G401.6 (cell line): ENCODE results near the gene MMP17.

Experiments
- FAIRE-seq: peaks from 2 replicates; lab custom pipeline; 2012; peaks lifted over from hg19 to GRCh38; lab: Jason Lieb, UNC

MMP17 gene

DNA sequence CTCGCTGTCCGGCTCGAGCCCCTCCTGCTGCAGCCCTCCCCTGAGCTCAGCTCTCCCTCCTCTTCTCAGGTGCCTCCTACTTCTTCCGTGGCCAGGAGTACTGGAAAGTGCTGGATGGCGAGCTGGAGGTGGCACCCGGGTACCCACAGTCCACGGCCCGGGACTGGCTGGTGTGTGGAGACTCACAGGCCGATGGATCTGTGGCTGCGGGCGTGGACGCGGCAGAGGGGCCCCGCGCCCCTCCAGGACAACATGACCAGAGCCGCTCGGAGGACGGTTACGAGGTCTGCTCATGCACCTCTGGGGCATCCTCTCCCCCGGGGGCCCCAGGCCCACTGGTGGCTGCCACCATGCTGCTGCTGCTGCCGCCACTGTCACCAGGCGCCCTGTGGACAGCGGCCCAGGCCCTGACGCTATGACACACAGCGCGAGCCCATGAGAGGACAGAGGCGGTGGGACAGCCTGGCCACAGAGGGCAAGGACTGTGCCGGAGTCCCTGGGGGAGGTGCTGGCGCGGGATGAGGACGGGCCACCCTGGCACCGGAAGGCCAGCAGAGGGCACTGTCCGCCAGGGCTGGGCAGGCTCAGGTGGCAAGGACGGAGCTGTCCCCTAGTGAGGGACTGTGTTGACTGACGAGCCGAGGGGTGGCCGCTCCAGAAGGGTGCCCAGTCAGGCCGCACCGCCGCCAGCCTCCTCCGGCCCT, 22.8 kb downstream of the MMP17 start:
- no peak for FAIRE-seq

- no peak for FAIRE-seq
Measured at GRCh38 chr12:131851741-131852550, 23.8 kb downstream of the MMP17 start.

GRCh38 chr12:131852551-131853299, 24.5 kb downstream of the MMP17 start:
- FAIRE-seq: no peak

- no peak for FAIRE-seq
Measured at GRCh38 chr12:131853832-131854797, 25.9 kb downstream of the MMP17 start.

GRCh38 chr12:131854861-131855476, 26.8 kb downstream of the MMP17 start:
- no peak for FAIRE-seq

GRCh38 chr12:131855521-131856142, 27.4 kb downstream of the MMP17 start:
- FAIRE-seq: no peak

DNA sequence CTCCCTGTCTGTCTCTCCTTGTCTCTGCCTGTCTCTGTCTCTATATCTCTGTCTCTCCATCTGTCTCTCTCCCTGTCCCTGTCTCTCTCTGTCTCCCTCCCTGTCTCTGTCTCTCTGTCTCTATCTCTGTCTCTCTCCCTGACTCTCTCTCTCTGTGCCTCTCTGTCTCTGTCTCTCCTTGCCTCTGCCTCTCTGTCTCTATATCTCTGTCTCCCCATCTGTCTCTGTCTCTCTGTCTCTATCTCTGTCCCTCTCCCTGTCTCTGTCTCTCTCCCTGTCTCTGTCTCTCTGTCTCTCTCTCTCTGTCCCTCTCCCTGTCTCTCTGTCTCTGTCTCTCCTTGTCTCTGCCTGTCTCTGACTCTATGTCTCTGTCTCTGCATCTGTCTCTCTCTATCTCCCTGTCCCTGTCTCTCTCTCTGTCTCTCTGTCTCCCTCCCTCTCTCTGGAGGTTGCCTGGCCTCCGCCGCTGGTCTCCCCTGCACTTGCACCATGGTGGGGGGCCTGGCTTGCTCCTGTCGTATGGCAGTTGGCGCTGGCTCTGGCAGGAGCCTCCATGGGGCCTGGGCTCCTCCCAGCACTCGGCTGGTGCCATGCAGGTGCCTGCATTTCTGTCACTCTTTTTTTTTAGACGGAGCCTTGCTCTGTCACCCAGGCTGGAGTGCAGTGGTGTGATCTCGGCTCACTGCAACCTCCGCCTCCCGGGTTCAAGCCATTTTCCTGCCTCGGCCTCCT, 28.3 kb downstream of the MMP17 start:
- no peak for FAIRE-seq

GRCh38 chr12:131857908-131858850, 30.0 kb downstream of the MMP17 start:
- FAIRE-seq: no peak

- FAIRE-seq: no peak
Measured at GRCh38 chr12:131860472-131861260, 32.5 kb downstream of the MMP17 start.

- no peak for FAIRE-seq
Measured at GRCh38 chr12:131861261-131862083, 33.3 kb downstream of the MMP17 start.

GRCh38 chr12:131862084-131862441, 33.9 kb downstream of the MMP17 start:
- FAIRE-seq: no peak

- no peak for FAIRE-seq
Measured at GRCh38 chr12:131862600-131862993, 34.4 kb downstream of the MMP17 start.

DNA sequence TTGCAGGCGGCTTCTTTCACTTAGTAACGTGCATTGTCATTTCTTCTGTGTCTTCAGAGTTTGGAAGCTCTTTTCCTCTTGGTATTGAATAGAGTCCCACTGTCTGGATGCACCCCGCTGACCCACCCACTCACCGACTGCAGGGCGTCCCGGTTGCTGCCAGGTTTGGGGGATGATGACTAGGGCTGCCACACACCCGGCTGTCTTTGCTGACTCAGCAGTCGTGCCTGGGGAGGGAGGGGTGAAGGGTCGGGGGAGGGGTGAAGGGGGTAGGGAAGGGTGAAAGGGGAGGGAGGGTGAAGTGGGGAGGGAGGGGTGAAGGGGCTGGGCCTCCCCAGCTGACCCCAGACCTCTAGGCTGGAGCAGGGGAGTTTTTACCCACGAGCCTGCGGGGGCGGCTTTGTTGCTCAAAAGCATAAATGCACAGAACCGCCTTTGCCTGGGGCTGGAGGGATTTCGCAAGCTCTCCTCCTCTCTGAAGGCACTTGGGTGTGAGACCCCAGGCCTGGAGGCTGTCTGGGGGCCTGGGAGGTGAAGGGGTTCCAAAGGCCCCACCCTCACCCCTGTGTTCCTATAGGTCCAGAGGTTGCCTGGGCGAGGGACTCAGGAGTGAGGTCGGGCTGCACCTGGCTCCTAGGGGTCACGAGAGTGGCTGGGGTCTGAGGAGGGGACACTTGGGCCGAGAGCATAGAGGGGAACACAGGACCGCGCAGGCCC, 35.0 kb downstream of the MMP17 start:
- no peak for FAIRE-seq

- FAIRE-seq: no peak
Measured at GRCh38 chr12:131863711-131864396, 35.7 kb downstream of the MMP17 start.

GRCh38 chr12:131864469-131864868, 36.3 kb downstream of the MMP17 start:
- no peak for FAIRE-seq
